NCI-H226 (cell line): ENCODE measurements around the gene ZNF284.

ENCODE experiments used
- DNase-seq: peaks from one replicate; pipeline ENCODE4 v3.0.0-alpha.2; 2015

ZNF284 gene

DNA sequence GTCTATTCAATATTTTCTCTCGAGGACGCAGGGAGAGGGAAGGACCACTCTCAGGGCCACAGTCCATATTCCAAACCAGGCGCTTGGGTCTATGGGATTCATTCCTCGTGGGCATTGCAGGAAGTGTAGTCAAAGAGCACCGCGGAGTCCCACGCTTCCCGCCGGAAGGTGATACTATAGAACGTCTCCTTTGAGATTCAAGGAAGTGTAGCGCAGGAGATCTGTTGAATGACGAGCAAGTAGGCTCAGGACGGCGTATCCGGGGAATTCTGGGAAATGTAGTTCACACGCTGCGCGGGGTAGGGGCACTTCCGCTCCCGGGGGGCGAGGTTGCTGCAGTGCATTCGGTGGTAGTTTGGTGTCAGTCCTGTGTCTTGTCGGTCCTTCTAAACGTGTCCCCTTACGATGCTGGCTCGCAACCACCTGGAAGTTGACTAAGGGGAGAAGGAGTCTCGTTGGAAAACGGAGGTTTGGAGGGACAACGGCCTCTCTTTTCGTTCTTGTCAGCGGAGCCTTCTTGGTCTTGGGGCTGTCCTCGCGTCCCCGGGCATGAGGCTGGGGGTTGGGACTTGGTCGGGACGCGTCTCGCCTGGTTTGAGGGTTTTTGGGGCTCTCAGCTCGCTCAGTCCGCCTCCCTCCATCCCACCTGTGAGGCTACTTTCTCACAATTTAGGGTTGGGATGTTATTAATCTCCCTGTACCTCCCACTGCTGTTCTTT is at the start of gene ZNF284:
Gene ZNF284 (plus strand): TSS at position 336 of the 719 bp plus-strand sequence. CDS start 4,231 bp downstream, outside the sequence.
- peak; percentile 88 for DNase-seq

DNA sequence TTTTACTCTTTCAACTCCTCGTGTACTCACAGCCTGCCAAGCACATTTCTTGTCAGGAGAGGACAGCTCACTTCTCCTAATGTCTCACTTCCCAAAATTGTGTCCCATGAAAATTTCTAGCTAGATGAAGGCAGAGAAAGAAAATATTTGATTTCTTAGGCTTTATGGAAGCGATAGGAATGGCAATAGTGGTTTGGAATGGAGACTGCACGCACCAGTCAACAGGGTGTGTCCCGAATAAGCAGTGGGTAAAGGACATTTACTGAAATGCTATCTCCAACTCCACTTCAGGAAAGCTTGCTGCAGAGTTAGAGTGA is 47.1 kb upstream of the ZNF284 start:
- DNase-seq: no peak

DNA sequence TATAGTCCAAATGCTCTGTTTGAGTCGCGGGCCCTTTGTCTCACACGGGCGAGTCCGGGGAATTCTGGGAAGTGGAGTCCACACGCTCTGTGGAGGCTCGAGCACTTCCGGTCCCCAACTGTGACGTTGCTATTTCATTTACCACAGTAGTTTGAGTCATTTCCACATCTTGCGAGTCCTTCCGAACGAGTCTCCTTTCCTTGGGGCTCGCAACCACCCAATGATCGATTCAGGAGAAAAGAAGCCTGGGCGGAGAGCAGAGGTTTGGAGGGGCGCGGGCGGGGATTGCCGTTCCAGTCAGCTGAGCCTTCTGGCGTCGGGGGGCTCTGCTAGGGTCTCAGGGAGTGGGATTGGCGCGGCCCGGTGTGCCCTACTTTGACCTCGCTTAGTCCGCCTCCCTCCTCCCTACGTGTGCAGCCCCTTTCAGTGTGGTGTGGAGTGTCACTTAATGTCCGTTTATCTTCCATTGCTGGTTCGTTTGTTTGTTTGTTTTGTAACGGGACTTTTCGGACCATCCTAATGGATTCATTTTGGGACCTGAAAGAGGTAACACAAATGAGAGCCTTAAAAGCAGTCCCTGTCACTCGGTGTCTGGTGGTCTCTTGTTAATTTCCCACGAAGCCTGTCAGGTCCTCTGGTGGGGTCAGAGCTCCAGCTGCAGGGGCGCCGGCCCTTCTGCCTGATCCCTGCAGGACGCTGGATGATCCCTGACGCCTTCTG is 46.6 kb upstream of the ZNF284 start, which contains the start of gene ZNF222:
Gene ZNF222 (plus strand): TSS at position 163 of the 720 bp plus-strand sequence. CDS start 58 bp downstream, at position 221.
- peak; percentile 79 for DNase-seq

DNA sequence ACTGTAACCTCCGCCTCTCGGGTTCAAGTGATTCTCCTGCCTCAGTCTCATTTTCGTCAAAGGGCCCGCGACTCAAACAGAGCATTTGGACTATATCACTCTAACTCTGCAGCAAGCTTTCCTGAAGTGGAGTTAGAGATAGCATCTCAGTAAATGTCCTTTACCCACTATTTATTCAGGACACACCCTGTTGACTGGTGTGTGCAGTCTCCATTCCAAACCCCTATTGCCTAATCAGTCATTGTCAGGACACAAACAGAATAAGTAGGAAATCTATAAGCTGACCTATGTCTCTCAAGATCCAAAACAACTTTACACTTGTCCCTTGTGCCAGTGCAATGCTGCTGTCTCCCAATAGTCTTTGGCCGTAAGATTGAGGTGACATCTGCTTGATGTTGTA is 45.3 kb upstream of the ZNF284 start:
- DNase-seq: no peak

DNA sequence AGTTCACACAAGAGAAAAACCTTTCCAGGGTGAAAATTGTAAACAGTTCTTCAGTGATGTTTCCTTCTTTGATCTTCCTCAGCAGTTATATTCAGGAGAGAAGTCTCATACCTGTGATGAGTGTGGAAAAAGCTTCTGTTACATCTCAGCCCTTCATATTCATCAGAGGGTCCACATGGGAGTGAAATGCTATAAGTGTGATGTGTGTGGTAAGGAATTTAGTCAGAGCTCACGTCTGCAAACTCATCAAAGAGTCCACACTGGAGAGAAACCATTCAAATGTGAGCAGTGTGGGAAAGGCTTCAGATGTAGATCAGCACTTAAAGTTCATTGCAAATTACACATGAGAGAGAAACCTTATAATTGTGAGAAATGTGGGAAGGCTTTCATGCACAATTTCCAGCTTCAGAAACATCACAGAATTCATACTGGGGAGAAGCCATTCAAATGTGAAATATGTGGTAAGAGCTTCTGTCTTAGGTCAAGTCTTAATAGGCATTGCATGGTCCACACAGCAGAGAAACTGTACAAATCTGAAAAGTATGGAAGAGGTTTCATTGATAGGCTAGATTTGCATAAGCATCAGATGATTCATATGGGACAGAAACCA is 39.9 kb upstream of the ZNF284 start:
- DNase-seq: no peak

DNA sequence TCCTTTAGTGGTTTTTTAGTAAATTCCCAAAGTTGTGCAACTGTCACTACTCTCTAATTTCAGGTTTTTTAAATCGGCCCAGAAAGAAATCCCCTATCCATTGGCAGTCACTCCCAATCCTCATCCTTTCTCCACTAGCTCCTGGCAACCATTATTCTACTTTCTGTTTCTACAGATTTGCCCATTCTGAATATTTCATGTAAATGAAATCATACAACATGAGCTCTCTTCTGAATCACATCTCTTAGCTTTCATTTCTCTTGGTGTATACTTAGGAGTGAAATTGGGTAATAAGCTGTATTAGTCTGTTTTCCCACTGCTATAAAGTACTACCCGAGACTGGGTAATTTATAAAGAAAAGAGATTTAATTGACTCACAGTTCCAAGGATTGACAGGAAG is 29.8 kb upstream of the ZNF284 start:
- DNase-seq: no peak

DNA sequence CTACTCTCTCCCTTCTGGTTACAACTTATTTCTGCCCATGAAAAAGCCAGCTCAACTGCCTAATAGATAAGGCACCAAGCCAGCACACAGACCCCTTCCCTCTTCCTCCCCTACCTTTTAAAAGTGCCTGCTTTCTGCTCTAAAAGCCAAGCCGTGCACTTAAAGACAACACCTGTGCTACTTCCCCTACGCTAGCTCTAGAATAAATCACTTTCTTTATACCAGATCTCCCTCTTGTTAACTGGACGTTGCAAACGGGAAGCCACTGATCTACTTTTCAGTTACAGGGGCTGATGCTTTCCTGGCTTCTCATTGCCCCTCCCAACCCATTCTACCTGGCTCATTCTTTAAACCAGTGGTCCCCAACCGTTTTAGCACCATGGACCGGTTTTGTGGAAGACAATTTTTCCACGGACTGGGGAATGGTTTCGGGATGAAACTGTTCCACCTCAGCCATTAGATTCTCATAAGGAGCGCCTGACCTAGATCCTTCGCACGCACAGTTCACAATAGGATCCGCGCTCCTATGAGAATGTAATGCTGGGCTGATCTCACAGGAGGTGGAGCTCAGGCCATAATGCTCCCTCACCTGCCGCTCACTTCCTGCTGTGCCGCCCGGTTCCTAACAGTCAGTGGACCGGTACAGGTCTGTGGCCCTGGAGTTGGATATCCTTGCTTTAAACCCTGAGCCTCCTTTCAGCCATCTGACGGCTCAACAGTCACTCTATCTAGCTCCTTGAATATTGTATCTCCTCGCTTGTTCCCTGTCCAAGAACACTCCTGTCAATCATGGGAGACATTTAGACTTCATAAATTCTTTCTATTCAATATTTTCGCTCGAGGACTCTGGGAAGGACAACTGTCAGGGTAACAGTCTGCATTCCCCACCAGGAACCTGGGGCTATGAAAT is 21.0 kb upstream of the ZNF284 start:
- DNase-seq: no peak

DNA sequence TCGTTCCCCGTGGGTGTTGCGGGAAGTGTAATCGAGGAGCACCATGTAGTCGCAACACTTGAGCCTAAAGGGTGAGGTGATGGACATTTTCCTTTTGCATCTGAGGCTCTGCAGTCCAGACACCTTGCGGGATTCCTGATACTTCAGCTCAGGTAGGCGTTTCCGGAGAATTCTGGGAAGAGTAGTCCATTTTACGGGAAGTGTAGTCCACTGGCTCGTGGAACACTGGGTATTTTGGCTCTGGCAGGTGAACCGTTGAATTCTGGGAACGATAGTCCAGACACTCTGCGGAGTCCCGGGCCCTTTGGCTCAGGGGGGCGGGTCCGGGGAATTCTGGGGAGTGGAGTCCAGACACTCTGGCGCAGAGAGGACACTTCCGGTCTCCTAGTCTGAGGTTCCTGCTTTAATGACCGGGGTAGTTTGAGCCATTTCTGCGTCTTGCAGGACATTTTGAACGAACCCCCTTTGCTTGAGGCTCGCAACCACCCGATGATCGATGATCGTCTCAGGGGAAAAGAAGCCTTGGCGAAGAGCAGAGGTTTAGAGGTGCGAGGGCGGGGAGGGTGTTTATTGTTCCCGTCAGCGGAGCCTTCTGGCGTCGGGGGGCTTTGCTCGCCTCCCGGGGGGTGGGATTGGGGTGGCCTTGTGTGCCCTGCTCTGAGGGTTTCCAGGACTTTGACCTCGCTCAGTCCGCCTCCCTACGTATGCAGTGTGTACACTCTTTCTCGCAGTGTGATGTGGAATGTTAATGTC is 20.1 kb upstream of the ZNF284 start, which contains the start of gene ZNF223:
Gene ZNF223 (plus strand): TSS at position 387 of the 753 bp plus-strand sequence. CDS start 3,141 bp downstream, outside the sequence.
- peak; percentile 95 for DNase-seq

DNA sequence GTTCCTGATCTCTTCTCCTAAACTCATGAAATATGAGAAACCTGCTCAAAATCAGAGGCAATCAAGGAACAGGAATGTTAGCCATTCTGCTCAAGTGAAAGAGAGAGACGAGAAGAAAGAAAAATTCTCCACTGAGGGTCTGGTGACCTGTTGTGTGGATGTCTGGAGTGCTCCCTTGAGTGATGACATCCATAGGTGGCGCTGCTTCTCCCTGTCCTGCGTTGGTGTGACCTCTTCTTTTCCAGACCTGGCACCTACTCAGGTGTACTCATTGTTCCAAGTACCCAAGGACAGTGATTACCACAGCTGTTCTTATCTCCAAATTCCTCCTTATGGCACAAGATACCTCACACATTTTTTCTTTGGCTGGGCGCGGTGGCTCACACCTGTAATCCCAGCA is 16.1 kb upstream of the ZNF284 start:
- no peak for DNase-seq

DNA sequence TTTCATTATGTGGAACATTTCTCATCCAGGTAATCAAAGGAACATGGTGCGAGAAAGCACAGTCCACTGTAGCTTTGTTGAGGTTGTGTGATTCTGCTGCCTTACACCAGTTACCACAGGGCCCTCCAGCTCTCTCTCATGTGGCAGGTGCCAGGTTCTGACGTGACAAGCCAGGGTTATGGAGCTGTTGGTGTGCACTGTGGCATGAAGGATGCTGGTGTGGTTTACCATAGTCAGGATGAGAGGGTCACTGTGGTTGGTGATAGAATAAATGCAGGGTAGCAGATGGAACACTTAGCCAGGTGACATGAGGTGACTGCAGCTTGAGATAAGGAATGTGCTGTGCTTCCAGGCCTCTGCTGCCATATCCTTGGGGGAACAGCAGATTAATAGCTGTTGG is 12.7 kb upstream of the ZNF284 start:
- DNase-seq: no peak

DNA sequence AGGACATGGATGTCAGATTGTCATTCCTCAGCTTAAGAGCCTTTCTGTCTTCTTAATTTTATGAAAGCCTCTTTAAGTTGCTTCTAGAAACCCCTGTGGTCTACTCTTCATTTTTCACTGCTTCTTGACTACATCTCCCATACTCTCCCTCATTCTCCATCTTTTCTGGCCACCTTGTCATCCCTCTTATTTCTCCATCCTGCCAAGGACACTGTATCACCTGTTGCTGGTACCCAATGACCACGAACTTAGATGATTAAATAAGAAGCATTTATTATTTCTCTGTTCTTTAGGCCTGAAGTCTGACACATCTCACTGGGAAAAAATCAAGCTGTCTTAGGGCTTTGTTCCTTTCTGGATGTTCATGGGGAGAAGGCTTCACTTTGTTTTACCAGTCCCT is 10.9 kb upstream of the ZNF284 start:
- no peak for DNase-seq

DNA sequence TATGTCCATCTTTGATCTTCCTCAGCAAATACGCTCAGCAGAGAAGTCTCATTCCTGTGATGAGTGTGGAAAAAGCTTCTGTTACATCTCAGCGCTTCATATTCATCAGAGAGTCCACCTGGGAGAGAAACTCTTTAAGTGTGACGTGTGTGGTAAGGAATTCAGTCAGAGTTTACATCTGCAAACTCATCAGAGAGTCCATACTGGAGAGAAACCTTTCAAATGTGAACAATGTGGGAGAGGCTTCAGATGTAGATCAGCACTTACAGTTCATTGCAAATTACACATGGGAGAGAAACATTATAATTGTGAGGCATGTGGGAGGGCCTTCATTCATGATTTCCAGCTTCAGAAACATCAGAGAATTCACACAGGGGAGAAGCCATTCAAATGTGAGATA is 5.7 kb upstream of the ZNF284 start:
- DNase-seq: no peak

DNA sequence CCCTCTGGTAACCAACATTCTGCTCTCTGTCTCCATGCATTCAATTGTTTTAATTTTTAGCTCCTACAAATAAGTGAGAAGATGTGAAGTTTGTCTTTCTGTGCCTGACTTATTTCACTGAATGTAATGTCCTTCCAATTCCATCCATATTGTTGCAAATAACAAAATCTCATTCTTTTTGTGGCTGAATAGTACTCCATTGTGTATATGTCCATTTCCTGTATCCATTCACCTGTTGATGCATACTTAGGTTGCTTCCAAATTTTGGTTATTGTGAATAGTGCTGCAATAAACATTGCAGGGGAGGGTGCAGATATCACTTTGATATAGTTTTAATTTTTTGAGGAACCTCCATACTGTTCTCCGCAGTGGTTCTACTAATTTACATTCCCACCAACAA is 2.5 kb upstream of the ZNF284 start:
- no peak for DNase-seq

DNA sequence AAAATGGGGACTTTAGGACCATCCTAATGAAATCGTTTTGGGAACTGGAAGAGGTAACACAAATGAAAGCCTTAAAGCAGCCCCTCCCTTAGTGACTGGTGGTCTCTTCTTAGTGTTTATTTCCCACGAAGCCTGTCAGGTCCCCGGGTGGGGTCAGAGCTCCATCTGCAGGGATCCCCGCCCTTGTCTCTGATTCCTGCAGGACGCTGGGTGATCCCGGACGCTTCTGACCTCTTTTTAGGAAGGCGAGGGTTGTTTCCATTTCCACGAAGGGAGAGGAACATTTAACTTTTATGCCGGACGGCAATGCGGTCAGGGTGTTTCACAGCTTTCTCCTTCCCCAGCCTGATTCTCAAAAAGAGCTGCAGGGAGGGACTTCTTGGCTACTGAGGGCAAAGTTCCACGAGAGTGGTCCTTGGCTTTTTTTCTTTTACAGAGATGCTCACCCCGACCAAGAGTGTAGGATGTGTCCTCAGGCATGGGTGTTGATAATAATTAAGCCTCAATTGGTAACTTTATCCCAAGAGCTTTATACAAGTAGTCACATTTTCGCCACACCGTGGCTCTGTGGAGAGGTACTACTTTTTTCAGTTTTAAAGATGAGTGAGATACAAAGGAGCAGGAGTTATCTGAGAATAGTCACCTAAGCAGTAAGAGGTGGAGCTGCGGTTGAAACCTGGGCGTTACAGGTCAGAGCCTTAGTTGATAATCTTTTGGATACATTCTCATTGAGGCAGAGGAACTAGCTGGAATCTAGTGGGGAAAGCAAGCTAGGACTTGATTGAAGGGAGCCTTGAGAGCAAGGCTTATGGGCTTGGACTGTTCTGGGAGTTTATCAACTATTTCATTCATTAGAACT is 813 bp downstream of the ZNF284 start:
- no peak for DNase-seq

DNA sequence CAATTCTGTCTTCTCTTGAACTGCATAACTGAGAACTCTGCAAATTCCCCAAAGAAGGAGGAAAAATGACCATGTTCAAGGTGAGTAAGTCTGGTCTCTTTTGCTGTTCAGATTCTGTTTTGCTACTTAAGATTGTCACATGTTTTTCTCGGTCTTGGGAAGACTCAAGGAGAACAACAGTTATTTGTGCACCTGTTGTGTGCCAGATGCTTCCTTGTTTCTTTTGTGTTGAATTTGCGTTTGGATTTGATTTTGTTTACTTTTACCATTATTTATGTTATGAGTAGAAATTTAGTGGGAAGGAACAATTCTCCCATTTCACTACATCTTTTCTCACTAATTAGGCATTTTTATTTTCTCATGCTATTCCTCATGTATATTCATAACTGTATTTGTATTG is 4.4 kb downstream of the ZNF284 start:
- DNase-seq: no peak

DNA sequence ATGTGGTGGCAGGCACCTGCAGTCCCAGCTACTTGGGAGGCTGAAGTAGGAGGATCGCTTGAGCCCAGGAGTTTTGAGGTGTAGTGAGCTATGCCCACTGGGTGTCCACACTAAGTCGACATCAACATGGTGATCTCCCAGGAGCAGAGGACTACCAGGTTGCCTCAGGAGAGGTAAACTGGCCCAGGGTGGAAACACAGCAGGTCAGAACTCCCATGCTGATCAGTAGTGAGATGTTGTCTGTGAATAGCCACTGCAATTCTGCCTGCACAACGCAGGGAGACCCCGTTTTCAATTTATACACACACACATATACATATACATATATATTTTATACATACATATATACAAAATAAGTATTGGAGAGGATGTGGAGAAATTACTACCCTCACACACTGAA is 20.1 kb downstream of the ZNF284 start:
- no peak for DNase-seq

DNA sequence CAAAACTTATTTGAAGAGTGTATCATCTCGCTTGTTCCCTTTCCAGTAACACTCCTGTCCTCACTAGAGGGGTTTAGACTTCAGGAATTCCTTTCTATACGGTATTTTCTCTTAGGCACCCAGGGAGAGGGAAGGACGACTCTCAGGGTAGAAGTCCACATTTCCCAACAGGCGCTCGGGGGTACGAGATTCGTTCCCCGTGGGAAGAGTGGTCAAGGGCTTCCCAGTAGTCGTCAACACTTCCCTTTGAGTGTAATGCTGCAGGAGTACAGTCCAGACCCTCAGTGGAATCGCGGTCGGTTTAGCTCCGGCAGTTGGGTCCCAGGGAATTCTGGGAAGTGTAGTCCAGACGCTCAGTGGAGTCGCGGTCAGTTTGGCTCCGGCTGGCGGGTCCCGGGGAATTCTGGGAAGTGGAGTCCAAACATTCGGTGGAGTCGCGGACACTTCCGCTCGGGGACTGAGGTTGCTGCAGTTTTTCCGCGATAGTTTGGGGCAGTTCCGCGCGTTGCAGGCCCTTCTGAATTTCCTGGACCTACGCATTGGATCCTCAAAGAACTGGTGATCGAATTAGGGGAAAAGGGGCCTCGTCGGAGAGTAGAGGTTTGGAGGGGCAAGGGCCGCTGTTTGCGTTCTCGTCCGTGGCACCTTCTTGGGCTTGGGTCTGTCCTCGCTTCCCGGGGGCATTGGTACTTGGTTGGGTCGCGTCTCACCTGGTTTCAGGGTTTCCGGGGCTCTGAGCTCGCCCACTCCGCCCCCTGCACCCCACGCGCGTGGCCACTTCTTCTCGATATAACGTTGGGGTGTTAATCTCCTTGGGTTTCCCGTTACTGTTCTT is 22.2 kb downstream of the ZNF284 start, which contains the start of gene ZNF224:
Gene ZNF224 (plus strand): TSS at position 431 of the 835 bp plus-strand sequence. CDS start 3,513 bp downstream, outside the sequence.
- peak; percentile 87 for DNase-seq

DNA sequence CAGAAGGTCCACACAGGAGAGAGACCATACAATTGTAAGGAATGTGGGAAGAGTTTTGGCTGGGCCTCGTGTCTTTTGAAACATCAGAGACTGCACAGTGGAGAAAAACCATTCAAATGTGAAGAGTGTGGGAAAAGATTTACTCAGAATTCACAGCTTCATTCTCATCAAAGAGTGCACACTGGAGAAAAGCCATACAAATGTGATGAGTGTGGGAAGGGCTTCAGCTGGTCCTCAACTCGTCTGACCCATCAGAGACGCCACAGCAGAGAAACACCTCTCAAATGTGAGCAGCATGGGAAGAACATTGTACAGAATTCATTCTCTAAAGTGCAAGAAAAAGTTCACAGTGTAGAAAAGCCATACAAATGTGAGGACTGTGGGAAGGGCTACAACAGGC is 35.8 kb downstream of the ZNF284 start:
- DNase-seq: no peak

DNA sequence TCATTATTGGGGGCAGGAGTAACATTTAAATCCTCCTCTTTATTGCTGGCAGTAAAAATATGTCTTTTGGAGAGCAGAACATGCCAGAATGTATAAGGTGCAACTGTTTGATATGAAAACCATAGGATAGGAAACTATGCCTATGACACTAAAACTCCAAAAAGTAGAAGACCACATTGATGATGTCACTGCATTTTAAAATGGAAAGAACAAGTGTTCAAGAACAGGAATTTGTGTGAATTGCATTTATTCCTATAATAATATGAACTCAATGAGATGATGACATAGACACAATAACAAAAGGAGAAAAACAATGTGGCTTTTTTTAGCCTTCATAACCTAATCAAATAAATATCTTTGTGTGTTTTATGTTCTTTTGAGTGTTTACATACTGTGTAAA is 37.5 kb downstream of the ZNF284 start:
- no peak for DNase-seq

DNA sequence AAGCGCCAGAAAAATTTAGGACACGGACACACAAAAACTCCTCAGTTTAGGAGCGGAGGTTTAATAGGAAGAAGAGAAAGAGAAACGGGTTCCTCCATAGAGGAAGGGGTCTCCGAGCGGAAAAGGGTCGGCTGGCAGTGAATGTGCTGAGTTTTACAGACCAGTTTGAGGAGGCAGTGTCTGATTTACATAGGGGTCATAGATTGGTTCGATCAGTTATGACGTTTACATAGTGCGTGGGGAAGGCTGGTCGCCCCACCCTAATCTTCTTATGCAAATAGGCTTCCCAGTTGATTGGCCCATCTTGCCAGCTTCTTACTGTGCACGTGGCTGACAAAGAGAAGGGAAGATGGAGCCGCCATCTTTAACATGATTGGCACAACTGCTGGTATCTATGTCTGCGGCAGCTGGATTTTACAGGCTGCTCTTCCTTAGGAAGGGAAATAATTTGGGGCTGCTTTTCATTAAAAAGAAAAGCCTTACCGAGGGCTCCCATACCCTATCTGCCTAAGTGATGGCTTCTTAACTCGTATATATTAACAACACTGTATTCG is 40.0 kb downstream of the ZNF284 start:
- peak; percentile 83 for DNase-seq
